ENCODE measurements around the gene FGF23.

- TF ChIP-seq CTCF (IDR thresholded peaks at IDR 0.05; ENCODE audit: low read depth, low read length, missing input control) (no peak), RXRA (IDR thresholded peaks at IDR 0.05) (no peak), REST (IDR thresholded peaks at IDR 0.05) (no peak), YY1 (IDR thresholded peaks at IDR 0.05) (no peak), ATF3 (IDR thresholded peaks at IDR 0.05) (no peak), TAF1 (conservative IDR thresholded peaks at IDR 0.05) (no peak), MAX (IDR thresholded peaks at IDR 0.05) (no peak), SP1 (IDR thresholded peaks at IDR 0.05) (no peak), JUND (IDR thresholded peaks at IDR 0.05) (no peak), GABPA (IDR thresholded peaks at IDR 0.05 in 1 of 2, conservative IDR thresholded peaks at IDR 0.05 in 1 of 2) (no peak), NR2F2 (IDR thresholded peaks at IDR 0.05) (no peak), RAD21 (IDR thresholded peaks at IDR 0.05) (no peak)
Observed at GRCh38 chr12:4417455-4417854, 37.9 kb upstream of the FGF23 start.
